HCT116 (cell line): Measurements from ENCODE around the gene SHISA6.

Experiments
- CEBPB ChIP-seq: IDR thresholded peaks from 2 replicates; pipeline ENCODE4 v1.6.1; 2012; ENCODE audit warnings: low read depth
- EZH2 ChIP-seq: fragments of 200-600 bp; sonication (generic); IDR thresholded peaks from 2 replicates; pipeline ENCODE4 v1.6.1; 2017; ENCODE audit warnings: antibody characterized with exemption, mixed run types
- EZH2phosphoT487 ChIP-seq: fragments of 200-600 bp; IDR thresholded peaks from 2 replicates; pipeline ENCODE4 v1.6.1; 2018; ENCODE audit warnings: antibody characterized with exemption, borderline replicate concordance
- POLR2A ChIP-seq: IDR thresholded peaks from 2 replicates; pipeline ENCODE4 v1.7.0; 2011; ENCODE audit warnings: borderline replicate concordance; ENCODE audit not compliant: insufficient read depth, insufficient read length; ENCODE audit errors: extremely low read depth
- POLR2AphosphoS5 ChIP-seq: IDR thresholded peaks from 2 replicates; pipeline ENCODE4 v1.6.1; 2011; ENCODE audit warnings: mild to moderate bottlenecking, low read depth, low read length, moderate library complexity
- RAD21 ChIP-seq: IDR thresholded peaks from 2 replicates; pipeline ENCODE4 v1.6.1; 2012; ENCODE audit warnings: low read depth, mild to moderate bottlenecking
- REST ChIP-seq: IDR thresholded peaks from 2 replicates; pipeline ENCODE4 v1.6.1; 2012; ENCODE audit warnings: low read depth
- SP1 ChIP-seq: IDR thresholded peaks from 2 replicates; pipeline ENCODE4 v1.6.1; 2012; ENCODE audit warnings: low read depth
- YY1 ChIP-seq: IDR thresholded peaks from 2 replicates; pipeline ENCODE4 v1.6.1; 2011; ENCODE audit warnings: low read length, low read depth, moderate library complexity, mild to moderate bottlenecking; ENCODE audit not compliant: insufficient replicate concordance; ENCODE audit errors: extremely low read depth
- ZBTB33 ChIP-seq: IDR thresholded peaks from 2 replicates; pipeline ENCODE4 v1.6.1; 2011; ENCODE audit warnings: mild to moderate bottlenecking, low read length, moderate library complexity; ENCODE audit not compliant: insufficient replicate concordance; ENCODE audit errors: extremely low read depth
- TF ChIP-seq, protein P1 (sequence below), 3 experiments: fragments of 200-600 bp in 1 of 3; sonication (generic) in 1 of 3; IDR thresholded peaks in 2 of 3; conservative IDR thresholded peaks in 1 of 3; 2 replicates each; pipeline ENCODE4 v1.5.1; 2012 to 2017; ENCODE audit warnings: low read depth in 2 of 3, low read length in 2 of 3, antibody characterized with exemption in 1 of 3, borderline replicate concordance in 1 of 3, control low read depth in 1 of 3, mild to moderate bottlenecking in 1 of 3, mixed read lengths in 1 of 3, mixed run types in 1 of 3, moderate library complexity in 1 of 3; ENCODE audit not compliant: insufficient read depth in 1 of 3
- TF ChIP-seq, protein P2 (sequence below): IDR thresholded peaks from 2 replicates; pipeline ENCODE4 v1.6.1; 2012

- TF ChIP-seq REST (no peak), EZH2 (no peak), RAD21 (no peak), POLR2AphosphoS5 (no peak), POLR2A (no peak), YY1 (no peak), CEBPB (no peak), ZBTB33 (no peak), SP1 (no peak), EZH2phosphoT487 (no peak)
- TF ChIP-seq, protein P1, sequence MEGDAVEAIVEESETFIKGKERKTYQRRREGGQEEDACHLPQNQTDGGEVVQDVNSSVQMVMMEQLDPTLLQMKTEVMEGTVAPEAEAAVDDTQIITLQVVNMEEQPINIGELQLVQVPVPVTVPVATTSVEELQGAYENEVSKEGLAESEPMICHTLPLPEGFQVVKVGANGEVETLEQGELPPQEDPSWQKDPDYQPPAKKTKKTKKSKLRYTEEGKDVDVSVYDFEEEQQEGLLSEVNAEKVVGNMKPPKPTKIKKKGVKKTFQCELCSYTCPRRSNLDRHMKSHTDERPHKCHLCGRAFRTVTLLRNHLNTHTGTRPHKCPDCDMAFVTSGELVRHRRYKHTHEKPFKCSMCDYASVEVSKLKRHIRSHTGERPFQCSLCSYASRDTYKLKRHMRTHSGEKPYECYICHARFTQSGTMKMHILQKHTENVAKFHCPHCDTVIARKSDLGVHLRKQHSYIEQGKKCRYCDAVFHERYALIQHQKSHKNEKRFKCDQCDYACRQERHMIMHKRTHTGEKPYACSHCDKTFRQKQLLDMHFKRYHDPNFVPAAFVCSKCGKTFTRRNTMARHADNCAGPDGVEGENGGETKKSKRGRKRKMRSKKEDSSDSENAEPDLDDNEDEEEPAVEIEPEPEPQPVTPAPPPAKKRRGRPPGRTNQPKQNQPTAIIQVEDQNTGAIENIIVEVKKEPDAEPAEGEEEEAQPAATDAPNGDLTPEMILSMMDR (IDR thresholded peaks at IDR 0.05 in 2 of 3, conservative IDR thresholded peaks at IDR 0.05 in 1 of 3; ENCODE audit: borderline replicate concordance in 1 of 3, insufficient read depth in 1 of 3, low read depth in 2 of 3, low read length in 2 of 3): no peak
- TF ChIP-seq, protein P2, sequence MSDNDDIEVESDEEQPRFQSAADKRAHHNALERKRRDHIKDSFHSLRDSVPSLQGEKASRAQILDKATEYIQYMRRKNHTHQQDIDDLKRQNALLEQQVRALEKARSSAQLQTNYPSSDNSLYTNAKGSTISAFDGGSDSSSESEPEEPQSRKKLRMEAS: no peak
These were observed 89.0 kb downstream of the SHISA6 start for GRCh38 chr17:11330006-11330405.
